ENCODE measurements around the gene KRT71.

- TF ChIP-seq CTCF (conservative IDR thresholded peaks at IDR 0.05; ENCODE audit: low read length) (no peak), EZH2phosphoT487 (IDR thresholded peaks at IDR 0.05; ENCODE audit: borderline replicate concordance, low read depth, low read length) (no peak)
Measured at GRCh38 chr12:52519826-52520662, 32.9 kb downstream of the KRT71 start, which contains the start of gene KRT5.
